Measurements from ENCODE around the gene SLC18A2. TPM values are rescaled to one million over a fixed set of nuclear protein-coding genes. Genes with fewer than 3 reads are reported as not detected.

Gene SLC18A2
- total and polyA plus RNA-seq, 8 donors: 0.39 to 25.5 (median 1.9) TPM

GRCh38 chr10:117272195-117273076 lies 31.5 kb downstream of the SLC18A2 start:
- FAIRE-seq (no peak), ATAC-seq (peak in 1 of 4 donors; percentile 6), DNase-seq (no peak)
- 64 to 72% methylated on average over 13 of the region's 13 CpGs for WGBS, 2 donors
- H3K27me3 ChIP-seq: no peaks in the 10 kb centered on the region
- no peaks in the 10 kb centered on the region for H3K4me1 ChIP-seq
- no peak overlapping the region for H3K4me3 ChIP-seq
- TF ChIP-seq, protein P1, sequence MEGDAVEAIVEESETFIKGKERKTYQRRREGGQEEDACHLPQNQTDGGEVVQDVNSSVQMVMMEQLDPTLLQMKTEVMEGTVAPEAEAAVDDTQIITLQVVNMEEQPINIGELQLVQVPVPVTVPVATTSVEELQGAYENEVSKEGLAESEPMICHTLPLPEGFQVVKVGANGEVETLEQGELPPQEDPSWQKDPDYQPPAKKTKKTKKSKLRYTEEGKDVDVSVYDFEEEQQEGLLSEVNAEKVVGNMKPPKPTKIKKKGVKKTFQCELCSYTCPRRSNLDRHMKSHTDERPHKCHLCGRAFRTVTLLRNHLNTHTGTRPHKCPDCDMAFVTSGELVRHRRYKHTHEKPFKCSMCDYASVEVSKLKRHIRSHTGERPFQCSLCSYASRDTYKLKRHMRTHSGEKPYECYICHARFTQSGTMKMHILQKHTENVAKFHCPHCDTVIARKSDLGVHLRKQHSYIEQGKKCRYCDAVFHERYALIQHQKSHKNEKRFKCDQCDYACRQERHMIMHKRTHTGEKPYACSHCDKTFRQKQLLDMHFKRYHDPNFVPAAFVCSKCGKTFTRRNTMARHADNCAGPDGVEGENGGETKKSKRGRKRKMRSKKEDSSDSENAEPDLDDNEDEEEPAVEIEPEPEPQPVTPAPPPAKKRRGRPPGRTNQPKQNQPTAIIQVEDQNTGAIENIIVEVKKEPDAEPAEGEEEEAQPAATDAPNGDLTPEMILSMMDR (IDR thresholded peaks at IDR 0.05): no peak
- H3K9me3 ChIP-seq: no peaks in the 10 kb centered on the region
- intact Hi-C loops (cut with DNase I): no loop called here
- no peaks in the 10 kb centered on the region for H3K36me3 ChIP-seq
- H3K27ac ChIP-seq: no peak overlapping the region

- H3K27me3 ChIP-seq: no peaks in the 10 kb centered on the region
- WGBS, 2 donors: 82 to 87% methylated on average over 3 of the region's 3 CpGs
- no peak overlapping the region for H3K27ac ChIP-seq
- peaks cover 0 to 1% (median 0%) of the 10 kb centered on the region in 3 donors for H3K4me1 ChIP-seq
- FAIRE-seq (no peak), ATAC-seq (no peak), DNase-seq (no peak)
- intact Hi-C loops (cut with DNase I): no loop called here
- no peak overlapping the region for H3K4me3 ChIP-seq
- TF ChIP-seq, protein P1 (IDR thresholded peaks at IDR 0.05): no peak
- no peaks in the 10 kb centered on the region for H3K9me3 ChIP-seq
- H3K36me3 ChIP-seq: no peaks in the 10 kb centered on the region
Observed at GRCh38 chr10:117273980-117274379, 33.1 kb downstream of the SLC18A2 start.

DNA sequence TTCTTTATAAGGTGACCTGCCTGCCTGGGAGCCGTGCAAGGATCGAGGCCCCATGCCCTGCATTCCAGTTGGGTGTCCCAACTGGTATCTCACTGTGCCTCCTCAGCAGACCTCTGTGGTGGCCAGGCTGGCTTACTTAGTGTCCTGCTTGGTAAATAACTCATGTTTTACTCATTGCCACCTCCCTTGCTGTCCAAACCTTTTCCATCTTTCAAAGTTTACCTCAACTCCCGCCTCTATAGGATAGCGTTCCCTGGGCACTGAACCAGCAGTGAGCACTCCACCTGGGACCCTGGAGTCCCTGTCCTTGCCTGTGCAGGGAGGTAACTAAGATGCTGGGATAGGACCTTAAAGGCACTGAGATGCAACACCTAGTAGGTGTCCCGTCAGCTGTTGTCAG lies 33.6 kb downstream of the SLC18A2 start:
- WGBS, 2 donors: 93 to 97% methylated on average over 5 of the region's 5 CpGs
- intact Hi-C loops (cut with DNase I): no loop called here
- H3K36me3 ChIP-seq: no peaks in the 10 kb centered on the region
- no peak overlapping the region for H3K27ac ChIP-seq
- TF ChIP-seq, protein P1 (IDR thresholded peaks at IDR 0.05): no peak
- H3K27me3 ChIP-seq: no peaks in the 10 kb centered on the region
- no peak for ATAC-seq
- no peaks in the 10 kb centered on the region for H3K9me3 ChIP-seq
- H3K4me1 ChIP-seq: peaks cover 0 to 4% (median 0%) of the 10 kb centered on the region in 3 donors
- no peak for FAIRE-seq
- no peak overlapping the region for H3K4me3 ChIP-seq
- no peak for DNase-seq

- TF ChIP-seq, protein P1 (IDR thresholded peaks at IDR 0.05): no peak
- WGBS, 2 donors: 44 to 45% methylated on average over 3 of the region's 3 CpGs
Observed at GRCh38 chr10:117275121-117275520, 34.2 kb downstream of the SLC18A2 start.

DNA sequence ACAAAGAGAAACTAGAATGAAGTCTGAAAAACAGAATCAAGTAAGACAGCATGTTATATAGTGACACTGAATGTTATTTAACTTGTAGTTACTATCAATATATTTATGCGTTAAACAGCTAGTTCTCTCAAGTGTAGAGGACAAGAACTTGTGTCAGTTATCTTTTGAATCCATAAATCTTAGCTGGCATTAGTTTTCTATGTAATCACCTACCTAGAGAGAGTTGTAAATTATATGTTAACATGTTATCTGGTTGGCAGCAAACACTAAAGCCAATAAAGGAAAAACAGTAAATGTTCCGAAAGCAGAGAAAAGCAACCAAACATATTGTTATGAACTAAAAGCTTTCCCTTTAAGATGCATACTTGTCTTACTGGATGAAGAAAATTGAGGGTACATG lies 36.8 kb downstream of the SLC18A2 start:
- 88 to 89% methylated on average over 2 of the region's 2 CpGs for WGBS, 2 donors
- Histone ChIP-seq H3K27ac (no peak overlapping the region), H3K4me1 (peaks cover 0 to 4% (median 0%) of the 10 kb centered on the region in 3 donors), H3K36me3 (no peaks in the 10 kb centered on the region), H3K9me3 (no peaks in the 10 kb centered on the region), H3K27me3 (no peaks in the 10 kb centered on the region), H3K4me3 (no peak overlapping the region)
- no peak for DNase-seq
- TF ChIP-seq, protein P1 (IDR thresholded peaks at IDR 0.05): no peak
- ATAC-seq: no peak
- FAIRE-seq: peak; percentile 32
- intact Hi-C loops (cut with DNase I): no loop called here

More at GRCh38 chr10:117275121-117275520, 34.2 kb downstream of the SLC18A2 start:
- Histone ChIP-seq H3K27ac (no peak overlapping the region), H3K36me3 (no peaks in the 10 kb centered on the region), H3K27me3 (no peaks in the 10 kb centered on the region), H3K9me3 (no peaks in the 10 kb centered on the region), H3K4me1 (peaks cover 0 to 4% (median 0%) of the 10 kb centered on the region in 3 donors), H3K4me3 (no peak overlapping the region)
- ATAC-seq (peak in 1 of 4 donors; percentile 25), FAIRE-seq (no peak), DNase-seq (no peak)
- intact Hi-C loops (cut with DNase I): no loop called here

Data from pancreas (tissue), 10 donors.